Fibroblast of peridontal ligament (primary cell): ENCODE results near the gene COL6A2.
"Not testable (repeated sequence)": the region's sequence is repeated elsewhere in the genome, so short reads cannot be mapped to it uniquely, and the experiment has no call there.

ENCODE experiments used
- DNase-seq: peaks from one replicate; pipeline ENCODE4 v3.0.0-alpha.2; 2010; ENCODE audit errors: extremely low read depth

COL6A2 gene

DNA sequence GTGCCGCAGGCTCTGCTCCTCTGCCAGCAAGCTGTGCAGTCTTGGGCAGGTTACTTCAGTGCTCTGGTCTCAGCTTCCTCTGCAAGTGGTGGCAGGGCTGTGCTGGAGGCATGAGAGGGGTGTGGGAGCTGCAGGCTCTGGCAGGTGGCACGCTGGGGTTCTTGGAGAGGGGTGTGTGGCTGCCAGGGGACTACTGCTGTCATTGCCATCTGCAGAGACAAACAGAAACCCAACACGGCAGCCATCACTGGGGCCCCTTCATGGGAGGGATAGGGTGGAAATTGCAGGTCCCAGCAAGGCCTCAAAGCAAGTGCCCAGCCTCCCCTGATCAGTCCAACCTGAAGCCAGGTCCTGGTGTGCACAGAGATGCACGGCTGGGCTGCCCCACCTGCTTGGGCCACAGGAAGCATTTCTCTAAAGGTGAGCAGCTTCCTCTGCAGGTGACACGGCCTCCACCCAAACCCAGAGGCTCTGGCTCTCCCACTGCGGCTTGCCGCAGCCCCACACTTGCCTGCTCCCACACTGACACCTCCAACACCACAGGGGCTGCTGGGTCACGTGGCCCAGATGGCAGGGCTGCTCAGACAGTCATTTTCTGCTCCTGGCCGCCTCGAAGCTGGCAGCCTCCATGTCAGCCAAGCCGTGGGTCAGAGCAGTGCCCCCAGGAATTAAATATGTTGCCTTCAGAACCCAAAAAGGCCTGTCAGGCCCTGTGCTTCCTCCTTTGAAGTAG, 4.1 kb upstream of the COL6A2 start:
- DNase-seq: no peak

DNA sequence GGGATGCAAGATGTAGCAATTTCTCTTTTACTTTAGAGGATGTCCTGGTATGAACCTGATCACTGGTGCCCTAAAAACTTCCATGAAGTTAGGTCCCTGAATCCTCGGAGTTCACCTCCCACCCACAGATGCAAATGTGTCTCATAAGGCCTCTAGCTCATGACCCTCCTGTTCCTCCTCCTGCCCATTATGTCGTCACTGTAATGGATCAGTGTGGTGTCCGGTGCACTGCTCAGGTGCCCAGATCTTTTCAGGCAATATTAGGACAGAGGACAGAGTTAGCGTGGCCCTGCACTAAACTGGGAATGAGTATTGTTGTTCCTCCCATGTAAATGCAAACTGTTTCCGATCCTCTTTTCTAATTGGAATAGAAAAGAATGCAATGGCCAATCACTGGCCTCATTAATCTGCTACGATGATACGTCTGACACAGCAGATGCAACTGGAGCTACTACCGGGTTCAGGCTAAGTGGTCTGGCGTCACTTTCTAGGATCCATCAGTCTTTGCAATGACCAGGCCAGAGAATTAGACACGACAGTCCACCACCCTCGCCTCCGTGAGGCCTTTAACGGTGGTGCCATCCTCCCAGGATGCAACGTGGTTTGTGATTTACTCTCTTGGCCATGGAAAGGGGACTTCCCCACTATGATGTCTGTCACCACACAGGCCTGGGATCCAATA, 3.4 kb upstream of the COL6A2 start:
- DNase-seq: no peak

DNA sequence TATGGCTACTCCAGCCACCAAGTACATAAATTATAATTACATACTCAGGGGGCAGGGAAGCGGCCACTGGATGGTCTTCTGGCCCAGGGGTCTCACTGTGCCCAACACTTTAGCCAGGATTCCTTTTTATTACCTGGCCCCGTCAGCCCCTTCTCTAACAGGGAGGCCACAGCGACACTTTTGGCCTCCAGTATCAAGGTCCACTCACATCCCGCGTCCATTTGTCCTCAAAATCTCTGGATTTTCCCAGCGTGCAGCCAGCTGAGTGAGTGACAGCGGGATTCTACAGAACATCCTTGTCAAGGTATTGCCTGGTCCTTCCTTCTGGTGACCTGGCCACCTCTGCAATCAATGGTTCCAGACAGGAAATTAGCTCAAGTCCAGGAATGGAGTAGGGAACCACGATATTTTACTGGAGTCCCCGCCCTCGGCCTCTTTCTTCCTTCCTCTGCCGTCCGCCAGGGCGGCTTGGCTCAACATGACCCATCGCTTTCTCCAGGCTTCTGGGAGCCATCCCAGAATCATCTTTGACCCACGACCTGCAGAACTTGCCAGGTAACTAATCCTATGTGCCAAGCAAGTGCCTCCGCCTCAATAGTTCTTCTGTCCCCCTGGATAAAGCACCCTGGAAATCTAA, 2.7 kb upstream of the COL6A2 start:
- DNase-seq: no peak

DNA sequence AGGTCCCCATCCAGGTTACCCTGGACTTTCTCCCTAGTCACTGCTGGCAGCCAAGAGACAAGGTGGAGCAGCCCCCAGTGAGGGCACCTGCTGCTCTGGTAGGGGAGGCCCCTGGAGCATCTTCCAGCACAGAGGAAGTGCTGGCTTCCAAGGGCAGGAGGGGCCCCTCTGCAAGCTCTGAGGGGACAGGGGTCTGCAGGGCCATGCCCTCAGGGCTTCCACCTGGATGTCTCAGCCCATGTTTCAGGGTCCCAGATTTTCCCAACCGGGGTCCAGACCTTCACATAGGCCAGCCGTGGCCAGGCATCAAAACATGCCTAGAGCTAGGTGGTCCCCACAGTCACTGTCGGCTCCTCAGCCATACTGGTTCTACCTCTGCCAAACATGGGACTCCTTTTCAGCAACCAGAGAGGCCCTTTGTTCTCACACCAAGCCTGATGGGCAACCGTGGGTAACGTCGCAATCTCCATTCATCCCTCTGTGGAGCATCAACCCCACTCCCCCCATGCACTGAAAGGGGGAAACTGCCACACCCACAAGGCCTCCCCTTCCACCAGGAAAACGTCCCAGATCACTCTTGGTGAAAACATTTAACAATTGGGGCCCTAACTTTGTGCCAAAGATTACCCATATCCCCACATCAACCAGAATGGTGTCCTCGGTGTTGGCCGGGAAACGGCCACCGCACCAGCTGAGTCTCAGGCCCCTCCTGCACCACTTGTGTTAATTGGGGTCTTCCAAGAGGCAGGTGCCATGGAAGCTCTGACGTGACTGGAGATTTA, 1.9 kb upstream of the COL6A2 start:
- no peak for DNase-seq

DNA sequence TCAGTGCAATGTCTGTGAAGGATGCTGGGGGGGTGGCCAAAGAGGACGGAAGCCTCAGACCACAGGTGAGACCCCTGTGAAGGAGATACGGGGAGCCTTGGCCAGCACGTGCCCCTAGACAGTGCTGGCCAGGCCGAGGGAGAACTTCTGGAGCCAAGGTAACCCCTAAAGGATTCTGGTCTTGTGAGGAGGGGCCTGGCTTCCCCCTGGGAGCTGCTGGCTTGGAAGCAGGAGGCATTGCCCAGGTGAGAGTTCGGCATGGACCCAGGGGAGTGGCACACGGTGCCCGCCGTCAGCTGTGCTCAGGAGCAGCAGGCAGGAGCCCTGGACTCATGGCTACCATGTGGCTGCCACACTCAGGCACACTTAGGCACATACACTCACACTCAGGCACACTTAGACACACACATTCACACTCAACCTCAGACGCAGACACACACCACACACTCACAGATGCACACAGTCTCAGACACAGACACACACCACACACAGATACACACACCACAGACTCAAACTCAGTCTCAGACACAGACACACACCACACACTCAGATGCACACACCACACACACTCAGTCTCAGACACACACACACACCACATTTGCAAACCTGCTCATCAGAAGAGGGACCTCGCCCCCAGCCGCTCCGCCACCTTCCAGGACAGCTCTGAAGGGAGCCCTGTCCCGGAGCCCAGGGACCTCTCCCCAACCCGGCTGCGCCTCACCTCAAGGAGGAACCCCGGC, 1.1 kb upstream of the COL6A2 start:
- no peak for DNase-seq

DNA sequence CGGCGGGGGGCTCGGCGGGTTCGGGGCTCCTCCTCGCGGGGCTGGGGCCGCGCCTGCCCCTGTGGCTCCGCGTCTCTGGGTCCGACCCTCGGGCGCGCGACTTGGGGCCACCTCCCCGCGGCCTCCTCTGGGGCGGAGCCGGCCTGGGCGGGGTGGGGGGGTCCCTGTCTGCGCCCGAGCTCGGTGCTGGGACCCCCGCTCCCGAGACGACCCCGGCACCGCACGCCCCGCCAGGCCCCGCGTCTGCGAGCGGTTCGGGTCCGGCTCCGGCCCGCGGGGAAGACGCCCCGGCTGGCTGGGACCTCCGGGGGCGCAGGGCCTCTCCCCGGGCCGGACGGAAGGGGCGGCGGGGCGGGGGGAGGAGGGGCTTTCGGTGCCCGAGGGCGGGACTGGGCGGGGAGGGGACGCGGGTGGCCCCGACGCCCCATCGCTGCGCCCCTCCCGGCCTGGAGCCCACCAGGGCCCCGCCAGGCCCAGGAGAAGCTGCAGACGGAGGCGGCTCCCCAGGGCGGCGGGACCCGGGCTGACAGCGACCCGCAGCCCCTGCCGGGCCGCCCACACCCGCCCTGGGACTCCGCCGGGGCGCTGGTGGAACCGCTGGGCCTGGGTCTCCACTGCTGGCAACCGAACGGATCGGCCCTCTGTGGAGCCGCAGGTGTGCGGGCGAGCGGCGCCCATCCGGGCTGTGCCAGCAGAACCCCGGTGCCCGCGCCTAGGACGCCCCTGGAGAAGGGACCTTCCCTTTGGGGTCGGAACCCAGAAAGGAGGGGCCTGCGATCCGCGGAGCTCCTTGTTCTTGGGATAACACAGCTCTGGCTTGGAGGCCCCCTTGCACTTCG, 610 bp downstream of the COL6A2 start:
- DNase-seq: no peak

DNA sequence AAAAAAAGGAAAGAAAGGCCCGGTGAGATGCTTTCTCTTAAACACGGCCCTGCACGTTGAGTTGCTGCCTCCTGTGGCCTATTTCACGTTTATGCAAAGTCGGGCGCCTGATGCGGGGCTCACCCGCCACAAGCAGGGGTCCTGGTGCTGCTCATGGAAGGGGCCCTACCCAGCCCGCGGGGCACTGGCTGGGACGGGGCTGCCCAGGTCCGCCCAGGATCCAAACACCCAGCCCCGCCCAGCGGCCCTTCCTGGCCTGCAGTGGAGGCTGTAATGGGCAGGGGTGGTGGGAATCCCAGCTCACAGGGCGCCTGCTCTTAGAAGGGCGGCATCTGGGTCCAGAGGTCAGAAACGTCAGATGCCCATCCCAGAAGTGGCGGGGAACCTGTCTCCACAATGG, 1.6 kb downstream of the COL6A2 start:
- DNase-seq: peak; percentile 52

DNA sequence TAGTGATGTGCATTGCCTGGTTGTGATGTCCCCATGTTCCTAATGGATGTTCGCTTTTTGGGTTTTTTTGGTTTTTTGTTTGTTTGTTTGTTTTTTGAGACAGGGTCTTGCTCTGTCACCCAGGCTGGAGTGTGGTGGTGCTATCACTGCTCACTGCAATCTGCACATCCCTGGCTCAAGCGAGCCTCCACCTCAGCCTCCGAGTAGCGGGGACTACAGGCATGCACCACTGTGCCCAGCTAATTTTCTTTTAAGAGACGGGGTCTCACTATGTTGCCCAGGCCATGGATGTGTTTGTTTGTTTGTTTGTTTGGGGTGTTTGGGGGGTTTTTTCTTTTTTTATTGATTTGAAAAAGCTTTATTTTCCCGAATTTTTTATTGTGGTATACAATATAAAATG, 2.1 kb downstream of the COL6A2 start:
- DNase-seq: no peak

DNA sequence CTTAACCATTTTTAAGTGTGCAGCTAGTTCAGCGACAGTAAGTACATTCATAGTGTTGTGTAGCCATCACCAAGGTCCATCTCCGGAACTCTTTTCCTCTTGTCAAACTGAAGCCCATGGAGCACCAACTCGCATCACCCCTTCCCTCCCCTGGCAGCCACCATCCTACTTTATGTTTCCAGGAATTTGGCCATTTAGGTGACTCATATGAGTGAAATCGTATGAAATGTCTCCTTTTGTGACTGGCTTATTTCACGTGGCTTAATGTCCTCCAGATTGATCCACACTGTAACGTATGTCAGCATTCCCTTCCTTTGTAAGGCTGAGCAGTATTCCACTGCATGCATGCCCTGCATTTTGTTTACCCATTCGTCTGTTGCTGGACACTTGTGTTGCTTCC, 2.5 kb downstream of the COL6A2 start:
- peak; percentile 78 for DNase-seq

DNA sequence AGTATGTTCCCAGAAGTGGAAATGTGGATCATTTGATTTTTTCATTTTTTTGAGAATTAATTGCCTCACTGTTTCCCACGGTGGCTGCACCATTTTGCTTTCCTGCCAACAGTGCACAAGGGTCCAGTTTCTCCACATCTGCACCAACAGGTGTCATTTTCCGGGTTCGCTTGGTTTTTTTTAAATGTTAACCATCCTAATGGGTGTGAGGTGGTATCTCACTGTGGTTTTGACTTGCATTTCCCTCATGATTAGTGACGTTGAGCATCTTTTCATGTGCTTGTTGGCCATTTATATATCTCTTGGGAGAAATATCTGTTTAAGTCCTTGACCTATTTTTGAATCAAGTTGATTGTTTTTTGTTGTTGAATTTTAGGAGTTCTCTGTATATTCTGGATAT, 3.0 kb downstream of the COL6A2 start:
- DNase-seq: no peak

DNA sequence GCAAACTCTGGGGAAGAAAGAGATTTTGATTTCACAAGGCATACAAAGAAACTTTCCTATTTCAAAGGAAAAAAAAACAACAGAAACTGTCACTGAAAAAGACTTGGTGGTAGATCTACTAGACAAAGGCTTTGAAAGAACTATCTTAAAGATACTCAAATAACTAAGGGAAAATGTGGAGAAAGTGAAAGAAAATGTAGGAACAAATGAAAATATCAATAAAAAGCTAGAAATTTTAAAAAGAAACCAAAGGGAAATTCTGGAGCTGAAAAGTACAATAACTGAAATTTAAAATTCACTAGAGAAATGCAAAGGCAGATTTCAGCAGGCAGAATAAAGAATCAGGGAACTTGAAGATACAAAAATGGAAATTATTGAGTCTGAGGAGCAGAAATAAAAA, 6.2 kb downstream of the COL6A2 start:
- DNase-seq: no peak

DNA sequence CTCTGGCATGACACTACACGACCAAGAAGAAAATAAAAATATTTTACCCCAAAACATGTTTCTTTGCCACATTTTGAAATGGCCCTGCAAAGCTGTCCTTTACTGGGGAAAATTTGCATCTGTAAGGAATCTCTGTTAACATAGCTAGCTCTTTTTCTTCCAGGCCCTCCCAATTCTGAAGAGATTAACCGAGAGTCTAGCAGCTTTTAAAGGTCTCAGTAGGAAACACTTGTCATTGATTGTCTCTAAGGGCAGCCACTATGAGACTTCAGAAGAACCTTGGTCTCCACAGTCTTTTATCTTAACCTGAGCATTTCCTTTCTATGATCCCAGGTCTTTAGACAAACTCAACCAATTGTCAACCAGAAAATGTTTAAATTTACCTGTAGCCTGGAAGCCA, 9.5 kb downstream of the COL6A2 start:
- DNase-seq: not testable (repeated sequence)

DNA sequence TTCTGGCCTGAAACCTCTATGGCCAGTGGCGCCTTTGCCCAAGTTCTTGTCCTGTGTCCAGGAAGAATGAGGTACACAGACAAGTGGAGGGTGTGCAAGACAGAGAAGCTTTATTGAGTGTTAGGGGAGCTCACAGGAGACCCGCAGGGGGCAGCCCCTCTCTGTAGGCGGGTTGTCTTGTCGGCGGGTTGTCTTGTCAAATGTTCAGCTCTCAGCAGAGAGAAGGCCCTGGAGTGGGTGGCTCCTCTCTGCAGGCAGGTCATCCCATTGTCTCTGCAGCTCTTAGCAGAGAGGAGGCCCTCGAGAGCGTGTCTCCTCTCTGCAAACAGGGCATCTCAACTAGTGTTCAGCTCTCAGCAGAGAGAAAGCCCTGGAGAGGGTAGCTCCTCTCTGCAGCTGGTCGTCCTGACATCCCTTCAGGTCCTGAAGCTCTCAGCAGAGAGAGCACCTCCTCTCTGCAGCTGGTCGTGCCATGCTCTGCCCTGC, 11.0 kb downstream of the COL6A2 start:
- DNase-seq: no peak

DNA sequence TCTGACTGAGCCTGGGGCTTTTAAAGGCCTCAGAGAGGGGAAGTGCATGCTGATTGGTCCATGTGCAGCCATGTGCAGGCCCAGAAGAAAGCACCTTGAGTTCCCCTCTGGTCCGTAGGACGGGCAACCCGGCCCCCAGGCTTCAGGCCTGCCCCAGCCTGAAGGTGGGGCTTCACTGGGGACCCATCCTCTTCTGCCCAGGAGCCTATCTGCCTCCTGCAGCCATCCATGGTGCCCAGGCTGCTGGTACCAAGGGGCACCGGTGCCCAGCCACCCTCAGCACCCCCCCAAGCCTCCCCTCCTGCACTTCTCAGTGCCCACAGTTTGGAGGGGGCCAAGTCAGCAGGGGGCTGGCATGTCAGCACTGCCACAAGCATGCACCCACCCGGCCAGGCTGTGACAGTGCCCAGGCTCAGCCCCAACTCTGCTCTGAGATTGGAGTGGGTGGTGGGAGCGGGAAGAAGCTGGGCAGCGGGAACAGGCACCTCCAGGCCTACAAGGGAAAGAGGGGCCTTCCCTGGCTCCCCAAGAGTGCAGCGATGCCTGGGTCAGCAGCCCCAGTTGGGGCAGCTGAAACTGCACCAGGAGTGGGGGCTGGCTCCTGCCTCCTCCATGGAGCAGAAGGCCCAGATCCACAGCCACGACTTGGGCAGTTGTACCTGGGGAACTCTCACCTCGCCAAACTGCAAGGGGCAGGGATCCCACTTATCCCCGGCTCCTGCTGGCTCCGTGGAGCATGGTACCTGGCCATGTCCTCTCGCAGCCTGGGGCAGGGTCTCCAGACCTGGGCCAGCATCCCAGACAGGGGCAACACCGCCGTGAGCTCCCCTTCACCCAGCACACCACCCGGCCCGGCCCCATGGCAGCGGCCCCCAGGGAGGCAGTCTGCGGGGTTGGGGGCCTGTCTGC, 11.7 kb downstream of the COL6A2 start:
- DNase-seq: no peak

DNA sequence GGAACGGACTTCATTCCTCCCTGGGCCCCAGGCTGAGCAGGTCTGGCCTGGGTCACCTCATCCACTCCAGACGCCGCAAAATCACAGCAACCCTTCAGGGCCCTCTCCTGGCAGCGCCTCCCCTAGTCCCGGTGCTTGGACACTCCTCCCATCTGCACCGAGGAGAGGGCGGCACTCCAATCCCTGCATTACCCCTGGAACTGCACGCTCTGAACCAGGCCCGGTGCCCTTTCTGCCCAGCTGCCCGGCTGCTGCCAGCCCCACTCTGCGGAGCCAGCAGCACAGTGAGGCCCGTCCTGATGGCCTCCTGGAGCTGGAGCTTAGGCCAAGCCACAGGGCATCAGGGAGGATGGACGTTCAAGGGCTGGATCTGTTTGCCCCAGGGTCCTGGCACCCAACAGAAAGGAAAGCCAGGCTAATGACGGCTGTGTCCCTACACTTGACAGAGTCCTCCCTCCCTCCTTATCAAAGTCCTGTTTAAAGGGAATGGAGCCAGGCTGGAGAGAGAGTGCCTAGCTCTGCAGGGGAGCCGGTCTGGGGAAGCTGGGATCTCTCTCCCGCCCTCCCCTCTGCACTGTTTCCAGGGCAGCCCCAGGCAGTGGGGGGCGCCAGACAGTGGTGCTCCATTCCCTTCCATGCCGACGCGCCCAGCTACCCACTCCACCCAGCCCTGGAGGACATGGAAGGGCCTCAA, 12.7 kb downstream of the COL6A2 start:
- no peak for DNase-seq

DNA sequence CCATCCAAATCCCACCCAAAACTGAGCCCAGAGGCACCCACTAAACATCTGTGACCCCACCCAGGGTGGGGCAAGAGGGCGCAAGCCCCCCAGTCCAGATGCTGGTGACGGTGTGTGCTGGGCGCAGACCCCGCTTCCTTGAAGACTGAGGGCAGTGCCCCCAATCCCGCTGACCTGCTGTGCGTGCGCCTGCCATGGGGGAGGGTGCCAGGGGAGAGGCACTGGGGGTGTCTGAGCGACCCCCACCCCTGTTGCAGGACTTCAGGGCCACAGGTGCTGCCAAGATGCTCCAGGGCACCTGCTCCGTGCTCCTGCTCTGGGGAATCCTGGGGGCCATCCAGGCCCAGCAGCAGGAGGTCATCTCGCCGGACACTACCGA, 13.3 kb downstream of the COL6A2 start:
- no peak for DNase-seq

DNA sequence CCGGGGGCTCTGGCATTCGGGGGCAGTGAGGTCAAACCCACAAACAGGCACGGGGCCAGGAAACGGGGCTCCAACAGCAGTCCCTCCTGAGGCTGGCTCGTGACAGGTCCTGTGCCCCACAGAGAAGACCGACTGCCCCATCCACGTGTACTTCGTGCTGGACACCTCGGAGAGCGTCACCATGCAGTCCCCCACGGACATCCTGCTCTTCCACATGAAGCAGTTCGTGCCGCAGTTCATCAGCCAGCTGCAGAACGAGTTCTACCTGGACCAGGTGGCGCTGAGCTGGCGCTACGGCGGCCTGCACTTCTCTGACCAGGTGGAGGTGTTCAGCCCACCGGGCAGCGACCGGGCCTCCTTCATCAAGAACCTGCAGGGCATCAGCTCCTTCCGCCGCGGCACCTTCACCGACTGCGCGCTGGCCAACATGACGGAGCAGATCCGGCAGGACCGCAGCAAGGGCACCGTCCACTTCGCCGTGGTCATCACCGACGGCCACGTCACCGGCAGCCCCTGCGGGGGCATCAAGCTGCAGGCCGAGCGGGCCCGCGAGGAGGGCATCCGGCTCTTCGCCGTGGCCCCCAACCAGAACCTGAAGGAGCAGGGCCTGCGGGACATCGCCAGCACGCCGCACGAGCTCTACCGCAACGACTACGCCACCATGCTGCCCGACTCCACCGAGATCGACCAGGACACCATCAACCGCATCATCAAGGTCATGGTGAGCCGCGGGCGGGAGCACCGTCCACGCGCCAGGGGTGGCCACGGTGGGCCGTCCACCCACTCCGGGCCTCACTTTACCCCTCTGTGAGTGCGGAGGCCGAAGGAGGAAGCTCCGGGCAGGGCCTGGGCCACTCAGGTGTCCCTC, 14.2 kb downstream of the COL6A2 start:
- no peak for DNase-seq

DNA sequence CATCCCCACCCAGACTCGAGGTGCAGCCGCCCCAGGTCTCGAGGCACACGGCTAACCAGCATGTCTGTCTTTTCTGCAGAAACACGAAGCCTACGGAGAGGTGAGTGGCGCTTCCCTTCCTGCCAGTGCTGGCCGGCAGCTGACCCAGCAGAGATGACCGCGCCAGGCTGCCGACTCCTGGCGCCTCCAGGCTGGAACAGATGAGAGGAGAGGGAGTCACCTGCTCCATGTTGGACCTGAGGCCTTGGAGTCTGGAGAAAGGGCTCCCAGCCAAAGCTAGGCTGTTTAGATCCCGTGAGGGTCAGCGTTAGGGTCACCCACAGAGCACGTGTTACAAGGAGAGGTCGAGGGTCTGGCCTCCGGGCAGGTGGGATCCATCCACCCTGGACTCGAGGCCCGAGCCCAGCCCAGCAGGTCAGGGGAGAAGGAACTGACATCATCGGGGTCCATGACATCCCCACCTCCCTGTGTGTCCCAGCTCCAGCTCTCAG, 14.9 kb downstream of the COL6A2 start:
- DNase-seq: no peak
